ENCODE measurements around the gene SIAH1. TPM values are rescaled to one million over a fixed set of nuclear protein-coding genes. Genes with fewer than 3 reads are reported as not detected.
"Not testable (repeated sequence)": the region's sequence is repeated elsewhere in the genome, so short reads cannot be mapped to it uniquely, and the experiment has no call there.

SIAH1 gene
- total and polyA plus RNA-seq, 9 donors, result 24.3 to 36.4 (median 27.3) TPM

- no peak overlapping the region for H3K27ac ChIP-seq
- DNase-seq, result peak; percentile 28 to 67 (median 49)
Measured at GRCh38 chr16:48409839-48410632, 24.8 kb upstream of the SIAH1 start.

GRCh38 chr16:48408688-48409087 is 23.5 kb upstream of the SIAH1 start:
- Histone ChIP-seq H3K27me3 (no peaks in the 10 kb centered on the region), H3K9me3 (no peaks in the 10 kb centered on the region), H3K4me1 (ENCODE audit: insufficient read depth) (peaks cover 10% of the 10 kb centered on the region), H3K27ac (no peak overlapping the region), H3K36me3 (no peaks in the 10 kb centered on the region), H3K4me3 (no peak overlapping the region)
- DNase-seq, result peak in 2 of 5 donors; percentile 19 to 26
- TF ChIP-seq CTCF (IDR thresholded peaks at IDR 0.05) (no peak), POLR2A (IDR thresholded peaks at IDR 0.05) (no peak), EP300 (IDR thresholded peaks at IDR 0.05) (no peak)
- 94 to 96% (median 94%) methylated on average over 7 of the region's 7 CpGs for WGBS, 3 donors
- intact Hi-C loops (cut with DNase I), result no loop called here

More at GRCh38 chr16:48409839-48410632, 24.8 kb upstream of the SIAH1 start:
- TF ChIP-seq EP300 (IDR thresholded peaks at IDR 0.05), result no peak
- no peak for TF ChIP-seq POLR2A (IDR thresholded peaks at IDR 0.05)
- TF ChIP-seq CTCF (IDR thresholded peaks at IDR 0.05), result no peak
- WGBS, 3 donors, result 42 to 55% (median 48%) methylated on average over 12 of the region's 12 CpGs
- Histone ChIP-seq H3K4me1 (ENCODE audit: insufficient read depth) (peaks cover 10% of the 10 kb centered on the region), H3K36me3 (no peaks in the 10 kb centered on the region), H3K27me3 (no peaks in the 10 kb centered on the region), H3K9me3 (no peaks in the 10 kb centered on the region), H3K4me3 (no peak overlapping the region)
- intact Hi-C loops (cut with DNase I), result no loop called here

- no peaks in the 10 kb centered on the region for H3K27me3 ChIP-seq
- TF ChIP-seq CTCF (IDR thresholded peaks at IDR 0.05) (no peak), POLR2A (IDR thresholded peaks at IDR 0.05) (no peak), EP300 (IDR thresholded peaks at IDR 0.05) (no peak)
- no peaks in the 10 kb centered on the region for H3K36me3 ChIP-seq
- no peaks in the 10 kb centered on the region for H3K9me3 ChIP-seq
- peaks cover 10% of the 10 kb centered on the region for H3K4me1 ChIP-seq (ENCODE audit: insufficient read depth)
- intact Hi-C loops (cut with DNase I), result no loop called here
- H3K27ac ChIP-seq, result no peak overlapping the region
- H3K4me3 ChIP-seq, result no peak overlapping the region
- DNase-seq, result no peak
- 66 to 76% (median 70%) methylated on average over 4 of the region's 4 CpGs for WGBS, 3 donors
Measured at GRCh38 chr16:48405907-48406306, 20.7 kb upstream of the SIAH1 start.

GRCh38 chr16:48405153-48405552 is 19.9 kb upstream of the SIAH1 start:
- WGBS, 3 donors, result 85 to 92% (median 85%) methylated on average over 1 of the region's 1 CpG
- TF ChIP-seq POLR2A (IDR thresholded peaks at IDR 0.05), result no peak
- TF ChIP-seq CTCF (IDR thresholded peaks at IDR 0.05), result no peak
- no peak for TF ChIP-seq EP300 (IDR thresholded peaks at IDR 0.05)
- Histone ChIP-seq H3K27me3 (no peaks in the 10 kb centered on the region), H3K36me3 (no peaks in the 10 kb centered on the region), H3K4me1 (ENCODE audit: insufficient read depth) (peaks cover 7% of the 10 kb centered on the region), H3K27ac (no peak overlapping the region), H3K9me3 (no peaks in the 10 kb centered on the region), H3K4me3 (no peak overlapping the region)
- intact Hi-C loops (cut with DNase I), result no loop called here
- DNase-seq, result no peak

- WGBS, 3 donors, result 86 to 94% (median 91%) methylated on average over 8 of the region's 8 CpGs
Measured at GRCh38 chr16:48402547-48402946, 17.3 kb upstream of the SIAH1 start.

More at GRCh38 chr16:48402547-48402946, 17.3 kb upstream of the SIAH1 start:
- H3K27me3 ChIP-seq; intact Hi-C loops (cut with DNase I); H3K4me3 ChIP-seq; DNase-seq; H3K36me3 ChIP-seq; H3K4me1 ChIP-seq (ENCODE audit: insufficient read depth); H3K9me3 ChIP-seq; H3K27ac ChIP-seq: not testable (repeated sequence)
